ENCODE data around the gene BSN.
"Not testable (repeated sequence)": the region's sequence is repeated elsewhere in the genome, so short reads cannot be mapped to it uniquely, and the experiment has no call there.

BSN gene

DNA sequence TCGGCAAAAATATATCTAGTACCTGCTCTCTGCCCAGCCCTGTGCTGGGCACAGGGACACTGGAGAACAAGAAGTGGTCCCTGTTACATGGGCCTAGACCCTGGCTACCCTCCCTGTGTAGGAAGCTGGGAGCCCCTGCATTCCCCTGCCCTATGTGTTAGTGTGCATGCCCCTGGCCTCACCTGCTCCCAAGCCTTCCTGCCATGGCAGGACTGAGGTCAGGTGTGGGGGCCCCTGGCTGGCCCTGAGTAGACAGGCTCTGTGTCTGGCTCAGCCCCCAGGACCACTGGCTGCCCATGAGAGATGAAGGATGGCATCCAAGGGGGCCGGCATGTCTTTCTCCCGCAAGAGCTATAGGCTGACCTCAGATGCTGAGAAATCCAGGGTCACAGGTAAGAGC lies 136.6 kb downstream of the BSN start:
- DNase-seq (ENCODE audit: low read depth, low spot score): not testable (repeated sequence)

- DNase-seq (ENCODE audit: low read depth, low spot score): not testable (repeated sequence)
Observed at GRCh38 chr3:49691481-49691880, 137.2 kb downstream of the BSN start.

DNA sequence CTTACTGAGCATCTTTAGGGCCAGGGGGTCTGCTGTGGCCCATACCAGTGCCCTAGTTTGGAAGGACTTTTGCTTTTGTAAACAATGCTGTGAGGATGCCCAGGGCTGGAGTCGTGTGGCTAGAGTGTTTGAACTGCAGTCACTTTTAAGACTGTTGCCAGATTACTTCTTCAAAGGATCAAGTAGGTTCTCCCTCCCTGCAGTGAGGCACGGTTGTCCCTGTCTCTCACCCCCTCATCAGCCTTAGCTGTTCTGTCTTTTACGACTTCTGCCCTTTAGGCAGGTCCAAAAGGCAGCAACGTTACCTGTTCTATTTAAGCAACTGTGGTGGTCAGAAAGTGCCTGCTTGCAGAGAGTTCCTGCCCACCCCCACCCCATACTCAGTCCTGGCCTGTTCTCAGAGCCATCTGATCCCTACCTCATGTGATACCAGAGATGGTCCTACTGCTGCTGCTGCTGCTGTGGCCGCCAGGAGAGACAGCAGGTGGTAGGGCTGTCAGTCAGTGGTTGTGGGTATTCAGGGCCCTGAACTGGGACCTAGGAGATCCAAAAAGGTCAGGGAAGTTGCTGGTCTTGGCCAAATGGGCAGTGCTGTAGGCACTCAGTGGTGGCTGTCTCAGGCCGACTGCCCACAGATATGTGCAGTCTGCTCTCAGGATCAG lies 140.3 kb downstream of the BSN start:
- DNase-seq (ENCODE audit: low read depth, low spot score): not testable (repeated sequence)

DNA sequence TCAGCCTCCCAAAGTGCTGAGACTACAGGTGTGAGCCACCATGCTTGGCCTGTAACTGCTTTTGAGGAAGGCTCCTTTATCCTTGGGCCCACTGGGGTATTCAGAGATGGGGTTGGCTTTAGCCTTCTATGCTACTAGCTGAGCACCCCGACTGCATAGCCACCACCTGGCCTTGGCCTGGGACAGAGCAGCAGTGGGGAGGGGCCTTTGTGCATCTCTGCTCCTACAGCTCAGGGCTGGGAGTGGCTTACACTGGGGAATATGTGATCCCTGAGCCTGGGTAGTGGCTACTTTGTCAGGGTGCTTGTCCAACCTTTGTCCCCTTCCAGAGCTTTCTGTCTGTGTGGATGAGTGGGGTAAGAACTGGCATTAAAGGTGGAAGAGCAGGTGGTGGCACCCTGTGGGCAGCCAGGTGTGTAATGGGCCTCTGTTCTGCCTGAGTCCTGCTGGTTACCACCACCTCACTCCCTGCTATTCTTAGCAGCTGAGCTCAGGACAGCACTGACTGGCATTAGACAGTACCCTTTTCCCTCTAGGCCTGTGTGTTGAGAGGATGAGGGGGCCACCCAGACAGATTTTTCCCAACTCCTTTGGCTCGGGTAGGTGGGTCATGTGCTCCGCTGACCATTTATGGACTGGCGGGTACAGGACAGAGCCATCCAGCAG lies 141.2 kb downstream of the BSN start:
- not testable (repeated sequence) for DNase-seq (ENCODE audit: low read depth, low spot score)

DNA sequence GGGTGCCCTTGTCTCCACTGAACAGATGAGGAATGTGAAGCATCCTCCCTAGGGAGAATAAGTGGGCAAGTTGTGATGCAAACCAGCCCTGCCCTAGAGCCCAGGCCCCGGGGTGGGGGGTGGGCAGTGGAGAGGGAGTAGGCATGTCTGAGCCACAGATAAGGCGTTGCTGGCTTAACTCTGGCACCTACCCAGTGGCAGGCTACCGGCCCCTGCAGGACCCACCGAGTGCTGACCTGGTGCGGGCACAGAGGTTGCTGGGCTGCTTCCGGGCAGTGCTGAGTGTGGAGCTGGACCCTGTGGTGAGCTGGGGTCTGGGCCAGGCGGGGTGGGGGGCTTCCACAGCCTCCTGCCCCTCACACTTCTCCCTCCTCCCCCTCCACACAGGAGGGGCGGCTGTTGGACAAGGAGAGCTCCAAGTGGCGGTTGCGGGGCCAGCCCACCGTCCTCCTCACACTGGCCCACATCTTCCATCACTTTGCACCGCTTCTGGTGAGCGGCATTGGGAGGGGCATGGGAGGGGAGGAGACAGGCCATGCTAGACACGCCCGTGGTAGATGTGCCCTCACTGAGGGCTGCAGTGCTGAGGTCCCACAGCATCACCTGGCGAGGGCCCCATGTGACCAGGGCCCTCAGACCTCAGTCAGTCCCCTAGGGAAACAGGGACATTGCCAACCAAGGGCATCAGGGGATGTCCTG lies 145.2 kb downstream of the BSN start:
- DNase-seq (ENCODE audit: low read depth, low spot score): no peak

- DNase-seq (ENCODE audit: low read depth, low spot score): no peak
Observed at GRCh38 chr3:49700014-49700413, 145.7 kb downstream of the BSN start.

DNA sequence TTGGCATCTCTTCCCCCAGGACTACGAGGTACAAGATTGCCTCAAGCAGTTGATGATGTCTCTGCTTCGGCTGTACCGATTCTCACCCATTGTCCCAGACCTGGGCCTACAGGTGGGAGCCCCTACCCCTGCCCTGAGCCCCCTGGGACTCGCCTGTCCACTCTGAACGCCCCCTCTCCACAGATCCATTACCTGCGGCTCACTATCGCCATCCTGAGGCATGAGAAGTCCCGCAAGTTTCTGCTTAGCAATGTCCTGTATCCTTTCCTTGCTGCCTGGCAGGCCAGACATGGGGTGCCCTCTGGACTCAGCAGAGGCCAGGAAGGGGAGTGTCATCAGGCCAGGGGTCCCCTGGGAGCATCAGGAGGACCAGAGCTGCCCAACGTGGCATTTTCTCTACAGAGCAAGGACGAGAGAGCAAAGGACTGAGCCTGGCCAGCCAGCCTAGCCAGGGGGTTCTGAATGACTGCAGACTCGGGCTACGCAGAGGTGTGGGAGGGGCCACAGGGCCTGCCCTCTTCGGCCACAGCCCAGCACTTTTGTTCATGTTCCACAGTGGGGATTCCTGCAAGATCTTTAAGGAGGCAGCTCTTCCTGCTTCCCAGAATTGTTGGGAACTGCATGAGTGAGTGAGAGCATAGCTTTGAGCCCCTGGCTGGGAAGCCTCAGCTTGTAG lies 146.3 kb downstream of the BSN start:
- no peak for DNase-seq (ENCODE audit: low read depth, low spot score)

- DNase-seq (ENCODE audit: low read depth, low spot score): no peak
Observed at GRCh38 chr3:49701388-49702077, 147.3 kb downstream of the BSN start.

- DNase-seq (ENCODE audit: low read depth, low spot score): no peak
Observed at GRCh38 chr3:49702672-49703071, 148.4 kb downstream of the BSN start.

DNA sequence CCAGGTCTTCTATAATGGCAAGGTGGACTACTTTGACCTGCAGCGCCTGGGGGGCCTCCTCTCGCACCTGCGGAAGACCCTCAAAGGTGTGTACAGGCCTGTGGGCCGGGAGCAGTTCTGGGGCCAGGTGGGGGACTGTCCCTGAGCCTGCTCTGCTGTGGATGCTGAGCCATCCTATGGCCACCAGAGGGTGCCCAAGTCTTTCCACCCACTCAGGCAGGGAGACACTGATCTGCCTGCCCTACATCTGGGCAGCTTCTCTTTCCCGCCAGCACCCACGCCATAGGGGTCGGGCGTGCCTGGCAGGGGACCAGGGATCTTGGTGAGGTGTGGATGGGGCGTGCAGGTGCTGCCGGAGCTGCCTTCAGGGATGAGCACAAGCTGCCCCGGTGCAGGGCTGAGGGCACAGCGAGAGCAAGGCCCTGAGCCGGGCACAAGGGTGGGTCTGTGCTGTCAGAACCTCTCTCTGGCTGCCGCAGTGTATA lies 149.2 kb downstream of the BSN start:
- DNase-seq (ENCODE audit: low read depth, low spot score): peak; percentile 34

DNA sequence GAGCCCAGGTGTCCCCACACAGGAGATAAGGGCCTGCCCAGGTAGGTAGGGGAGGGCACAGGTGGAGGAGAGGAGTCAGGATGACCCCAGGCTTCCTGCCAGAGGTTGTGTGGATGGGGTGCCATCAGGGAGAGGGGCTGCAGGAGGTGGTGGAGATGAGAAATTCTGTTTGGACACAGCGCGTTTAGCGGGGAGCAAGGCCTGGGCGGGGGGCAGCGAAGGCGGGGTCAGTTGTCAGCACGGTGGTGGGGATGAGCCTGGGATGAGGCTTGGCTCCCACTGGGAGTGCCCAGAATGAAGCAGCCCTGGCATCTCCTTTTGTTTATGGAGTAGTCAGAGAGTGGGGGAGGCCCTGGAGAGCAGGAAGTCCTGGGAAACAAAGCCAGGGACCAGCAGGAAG lies 149.7 kb downstream of the BSN start:
- DNase-seq (ENCODE audit: low read depth, low spot score): no peak

DNA sequence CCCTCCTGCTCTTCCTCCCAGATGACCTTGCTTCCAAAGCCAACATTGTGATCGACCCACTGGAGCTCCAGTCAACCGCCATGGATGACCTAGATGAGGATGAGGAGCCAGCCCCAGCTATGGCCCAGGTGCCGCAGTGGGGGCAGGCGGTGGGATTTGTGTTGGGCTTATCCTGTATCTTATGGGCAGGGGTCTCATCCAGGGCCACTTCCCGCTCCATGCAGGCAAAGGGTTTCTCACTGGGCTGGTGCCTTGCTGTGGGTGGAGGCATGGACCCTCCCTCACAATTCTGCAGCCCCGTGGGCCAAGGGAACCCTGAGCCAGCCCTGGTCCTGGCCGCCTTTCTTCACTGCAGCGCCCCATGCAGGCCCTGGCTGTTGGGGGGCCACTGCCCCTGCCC lies 150.4 kb downstream of the BSN start:
- DNase-seq (ENCODE audit: low read depth, low spot score): no peak

- no peak for DNase-seq (ENCODE audit: low read depth, low spot score)
Observed at GRCh38 chr3:49705390-49705960, 151.2 kb downstream of the BSN start.

GRCh38 chr3:49706456-49707112 lies 152.3 kb downstream of the BSN start:
- no peak for DNase-seq (ENCODE audit: low read depth, low spot score)

DNA sequence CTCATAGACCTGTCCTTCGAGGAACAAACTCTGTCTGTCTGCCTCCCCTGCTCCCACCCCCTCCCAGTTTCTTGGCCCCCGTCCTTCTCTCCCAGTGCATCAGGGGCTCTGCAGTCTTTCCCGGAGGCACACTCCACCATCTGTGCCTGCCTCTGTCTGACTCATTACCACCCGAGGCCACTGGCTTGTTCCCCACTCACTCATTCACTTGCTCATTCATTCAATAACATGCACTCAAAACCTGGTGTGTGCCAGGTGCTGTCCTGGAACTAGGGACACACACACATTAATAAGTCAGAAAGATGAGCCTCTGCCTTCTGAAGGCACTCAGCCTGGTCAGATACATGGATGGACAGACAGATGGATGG lies 152.8 kb downstream of the BSN start:
- no peak for DNase-seq (ENCODE audit: low read depth, low spot score)

GRCh38 chr3:49709852-49710251 lies 155.6 kb downstream of the BSN start:
- no peak for DNase-seq (ENCODE audit: low read depth, low spot score)

DNA sequence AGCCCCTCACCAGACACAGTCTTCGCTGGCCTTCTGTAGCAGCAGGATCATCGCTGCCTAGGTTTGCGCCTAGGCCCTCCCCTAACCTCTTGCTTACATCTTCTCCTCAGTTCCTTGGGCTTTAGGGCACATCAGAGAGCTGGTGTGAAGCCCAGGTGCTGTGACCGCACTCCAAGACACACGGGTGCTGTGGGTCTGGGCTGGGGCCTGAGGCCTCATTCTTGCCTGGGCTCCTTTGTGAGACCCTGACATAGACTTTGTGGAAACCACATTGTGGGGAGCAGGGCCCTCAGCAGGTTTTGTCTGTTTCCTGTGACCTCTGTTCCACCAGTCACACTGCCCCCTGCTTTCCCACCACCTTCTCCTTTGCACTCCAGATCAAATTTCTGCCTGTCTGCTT lies 157.2 kb downstream of the BSN start:
- DNase-seq (ENCODE audit: low read depth, low spot score): no peak

- no peak for DNase-seq (ENCODE audit: low read depth, low spot score)
Observed at GRCh38 chr3:49712166-49712565, 157.9 kb downstream of the BSN start.

- no peak for DNase-seq (ENCODE audit: low read depth, low spot score)
Observed at GRCh38 chr3:49712631-49713317, 158.5 kb downstream of the BSN start.

All from activated CD4-positive, CD25-positive, alpha-beta regulatory T cell treated with anti-CD3 and anti-CD28 coated beads, Interleukin-2, amount 50 U/mL, for 16 hours (primary cell).